Tibial nerve (tissue), 4 donors: ENCODE data around the gene XKR3.

Experiments
- CTCF ChIP-seq, 5 experiments: fragments of 200-600 bp in 3 of 5; fragments of 450-650 bp in 2 of 5; sonication (generic) in 3 of 5; IDR thresholded peaks; one replicate each; pipeline ENCODE4 v1.5.1; 2016 to 2019; ENCODE audit warnings: antibody characterized with exemption in 5 of 5, mild to moderate bottlenecking in 3 of 5, moderate library complexity in 2 of 5
- EP300 ChIP-seq, 2 donors: sonication (generic); formaldehyde crosslinking; IDR thresholded peaks; one replicate each; pipeline ENCODE4 v1.6.1; 2017; ENCODE audit warnings: antibody characterized with exemption in 2 of 2, mild to moderate bottlenecking in 1 of 2
- POLR2A ChIP-seq, 2 donors: fragments of 450-650 bp; IDR thresholded peaks; one replicate each; pipeline ENCODE4 v1.6.1; 2017; ENCODE audit warnings: antibody characterized with exemption in 2 of 2, mild to moderate bottlenecking in 2 of 2, moderate library complexity in 2 of 2

- no peak for TF ChIP-seq CTCF (IDR thresholded peaks at IDR 0.05)
- TF ChIP-seq POLR2A (IDR thresholded peaks at IDR 0.05): no peak
- TF ChIP-seq EP300 (IDR thresholded peaks at IDR 0.05): no peak
Observed at GRCh38 chr22:16845881-16846280, 20.7 kb upstream of the XKR3 start.
